Measurements from ENCODE around the gene BCL2L13.

DNA sequence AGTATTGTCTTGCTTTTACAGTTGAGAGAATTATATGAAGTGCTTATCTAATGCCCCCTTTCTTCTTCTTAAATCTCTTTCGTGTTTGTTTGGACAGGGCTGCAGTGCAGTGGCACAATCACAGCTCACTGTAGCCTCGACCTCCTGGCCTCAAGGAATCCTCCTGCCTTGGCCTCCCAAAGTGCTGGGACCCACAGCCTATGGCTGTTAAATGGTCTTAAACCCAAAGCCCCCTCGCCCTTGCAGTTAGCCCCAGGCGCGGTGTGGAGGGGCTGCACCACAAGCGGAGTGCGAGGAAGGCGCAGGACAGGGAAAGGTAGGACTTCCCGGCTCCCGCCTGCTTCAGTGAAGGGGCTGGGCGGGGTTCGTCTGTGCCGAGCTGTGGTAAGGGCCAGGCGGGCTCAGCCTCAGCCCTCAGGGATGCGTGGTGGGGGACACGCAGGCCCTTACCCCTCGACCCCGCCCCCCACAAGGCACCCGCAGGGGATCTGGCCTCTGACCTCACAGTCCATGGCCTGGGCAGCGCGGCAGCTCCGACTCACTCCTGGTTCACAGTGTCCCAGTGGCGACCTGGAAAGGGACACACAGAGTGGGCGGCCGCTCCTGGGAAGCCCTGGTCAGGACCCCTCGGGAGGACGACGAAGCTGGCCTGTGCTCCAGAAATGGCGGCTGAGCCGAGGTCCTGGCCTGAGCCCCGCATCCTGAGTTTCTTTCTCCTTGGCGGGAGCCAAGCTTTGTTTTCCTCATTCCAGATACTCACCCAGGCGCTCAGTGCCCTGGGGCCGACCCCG, 111.2 kb downstream of the BCL2L13 start:
- no peak for TF ChIP-seq POLR2A (IDR thresholded peaks at IDR 0.05)
- TF ChIP-seq, protein P1, sequence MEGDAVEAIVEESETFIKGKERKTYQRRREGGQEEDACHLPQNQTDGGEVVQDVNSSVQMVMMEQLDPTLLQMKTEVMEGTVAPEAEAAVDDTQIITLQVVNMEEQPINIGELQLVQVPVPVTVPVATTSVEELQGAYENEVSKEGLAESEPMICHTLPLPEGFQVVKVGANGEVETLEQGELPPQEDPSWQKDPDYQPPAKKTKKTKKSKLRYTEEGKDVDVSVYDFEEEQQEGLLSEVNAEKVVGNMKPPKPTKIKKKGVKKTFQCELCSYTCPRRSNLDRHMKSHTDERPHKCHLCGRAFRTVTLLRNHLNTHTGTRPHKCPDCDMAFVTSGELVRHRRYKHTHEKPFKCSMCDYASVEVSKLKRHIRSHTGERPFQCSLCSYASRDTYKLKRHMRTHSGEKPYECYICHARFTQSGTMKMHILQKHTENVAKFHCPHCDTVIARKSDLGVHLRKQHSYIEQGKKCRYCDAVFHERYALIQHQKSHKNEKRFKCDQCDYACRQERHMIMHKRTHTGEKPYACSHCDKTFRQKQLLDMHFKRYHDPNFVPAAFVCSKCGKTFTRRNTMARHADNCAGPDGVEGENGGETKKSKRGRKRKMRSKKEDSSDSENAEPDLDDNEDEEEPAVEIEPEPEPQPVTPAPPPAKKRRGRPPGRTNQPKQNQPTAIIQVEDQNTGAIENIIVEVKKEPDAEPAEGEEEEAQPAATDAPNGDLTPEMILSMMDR (IDR thresholded peaks at IDR 0.05): no peak

Data from right lobe of liver (tissue), 4 donors.